Measurements from ENCODE around the gene CHAF1A. TPM values are rescaled to one million over a fixed set of nuclear protein-coding genes. Genes with fewer than 3 reads are reported as not detected.

CHAF1A gene
- total RNA-seq, 1 donor from 2014 or later: 20.5 TPM

- H3K9me3 Mint-ChIP-seq (ENCODE audit: unreplicated experiment): peaks cover 1% of the 10 kb centered on the region
- peaks cover 5% of the 10 kb centered on the region for H3K27me3 Mint-ChIP-seq (ENCODE audit: unreplicated experiment)
- H3K27ac Mint-ChIP-seq (ENCODE audit: unreplicated experiment): peak overlapping the region; percentile 25
- H3K36me3 Mint-ChIP-seq (ENCODE audit: unreplicated experiment): no peaks in the 10 kb centered on the region
- peaks cover 39% of the 10 kb centered on the region for H3K4me1 Mint-ChIP-seq (ENCODE audit: low read depth, unreplicated experiment)
- H3K4me3 Mint-ChIP-seq (ENCODE audit: unreplicated experiment): peak overlapping the region; percentile 13
- DNase-seq: no peak
- TF ChIP-seq CTCF (IDR thresholded peaks at IDR 0.05; ENCODE audit: partially characterized antibody, unreplicated experiment): no peak
Observed at GRCh38 chr19:4393947-4394590, 8.4 kb upstream of the CHAF1A start.

GRCh38 chr19:4396949-4397783, 5.3 kb upstream of the CHAF1A start:
- Mint-ChIP-seq H3K36me3 (ENCODE audit: unreplicated experiment) (no peaks in the 10 kb centered on the region), H3K27ac (ENCODE audit: unreplicated experiment) (peak overlapping the region; percentile 24), H3K4me1 (ENCODE audit: low read depth, unreplicated experiment) (peaks cover 18% of the 10 kb centered on the region), H3K4me3 (ENCODE audit: unreplicated experiment) (peak overlapping the region; percentile 39), H3K9me3 (ENCODE audit: unreplicated experiment) (no peaks in the 10 kb centered on the region), H3K27me3 (ENCODE audit: unreplicated experiment) (peaks cover 3% of the 10 kb centered on the region)
- TF ChIP-seq CTCF (IDR thresholded peaks at IDR 0.05; ENCODE audit: partially characterized antibody, unreplicated experiment): no peak
- DNase-seq: no peak

- Mint-ChIP-seq H3K4me3 (ENCODE audit: unreplicated experiment) (peak overlapping the region; percentile 93), H3K9me3 (ENCODE audit: unreplicated experiment) (no peaks in the 10 kb centered on the region), H3K4me1 (ENCODE audit: low read depth, unreplicated experiment) (peaks cover 12% of the 10 kb centered on the region), H3K36me3 (ENCODE audit: unreplicated experiment) (no peaks in the 10 kb centered on the region), H3K27me3 (ENCODE audit: unreplicated experiment) (peaks cover 2% of the 10 kb centered on the region), H3K27ac (ENCODE audit: unreplicated experiment) (peak overlapping the region; percentile 87)
- TF ChIP-seq CTCF (IDR thresholded peaks at IDR 0.05; ENCODE audit: partially characterized antibody, unreplicated experiment): no peak
- no peak for DNase-seq
Observed at GRCh38 chr19:4399812-4400134, 2.7 kb upstream of the CHAF1A start.

- Mint-ChIP-seq H3K27me3 (ENCODE audit: unreplicated experiment) (peaks cover 2% of the 10 kb centered on the region), H3K9me3 (ENCODE audit: unreplicated experiment) (no peaks in the 10 kb centered on the region), H3K4me1 (ENCODE audit: low read depth, unreplicated experiment) (peaks cover 12% of the 10 kb centered on the region), H3K27ac (ENCODE audit: unreplicated experiment) (peak within 1 kb of the TSS; percentile 87), H3K36me3 (ENCODE audit: unreplicated experiment) (no peaks in the 10 kb centered on the region), H3K4me3 (ENCODE audit: unreplicated experiment) (peak within 1 kb of the TSS; percentile 93)
- DNase-seq: peak; percentile 90
- TF ChIP-seq CTCF (IDR thresholded peaks at IDR 0.05; ENCODE audit: partially characterized antibody, unreplicated experiment): peak; percentile 89
Observed at GRCh38 chr19:4400135-4400936, 2.1 kb upstream of the CHAF1A start, which contains the start of gene SH3GL1. TSS of gene SH3GL1 (minus strand) at chr19:4400547. CDS start at chr19:4400368, 179 bp downstream.

Measured in glutamatergic neuron (in vitro differentiated cells).